WTC11 (cell line): ENCODE data around the gene NECTIN2. TPM values are rescaled to one million over a fixed set of nuclear protein-coding genes. Genes with fewer than 3 reads are reported as not detected.

ENCODE experiments used
- ATAC-seq: fragments of 200-7000 bp; cut with Tn5 transposase; 2 replicates; pipeline ENCODE4 v1.10.0; 2021; ENCODE audit warnings: mild to moderate bottlenecking, moderate library complexity
- CTCF ChIA-PET: fragments of 300-600 bp; sonication (Branson Sonifier 250); formaldehyde crosslinking; loops from one replicate; lab custom pipeline; 2021; ENCODE audit warnings: antibody characterized with exemption; lab: Charles Lee
- POLR2A ChIA-PET: fragments of 350-600 bp; sonication (Branson Sonifier 250); formaldehyde crosslinking; loops from one replicate; lab custom pipeline; 2021; ENCODE audit warnings: antibody characterized with exemption; lab: Charles Lee
- DNase-seq: peaks from one replicate; pipeline ENCODE4 v3.0.0; 2021; ENCODE audit warnings: low spot score
- H3K27ac Mint-ChIP-seq: 2 replicates; pipeline ENCODE4 v1.8.0; 2021; ENCODE audit warnings: mixed read lengths
- H3K27me3 Mint-ChIP-seq: 2 replicates; pipeline ENCODE4 v1.8.0; 2021; ENCODE audit warnings: low read depth, mild to moderate bottlenecking, moderate library complexity, mixed read lengths
- H3K36me3 Mint-ChIP-seq: 2 replicates; pipeline ENCODE4 v1.8.0; 2021; ENCODE audit warnings: mixed read lengths
- H3K4me1 Mint-ChIP-seq: 2 replicates; pipeline ENCODE4 v1.8.0; 2022; ENCODE audit warnings: mixed read lengths
- H3K4me3 Mint-ChIP-seq: 2 replicates; pipeline ENCODE4 v1.8.0; 2021; ENCODE audit warnings: mild to moderate bottlenecking, moderate library complexity, mixed read lengths
- H3K9me3 Mint-ChIP-seq: 2 replicates; pipeline ENCODE4 v1.8.0; 2021; ENCODE audit warnings: mixed read lengths
- FOXP1 ChIP-seq: sonication (generic); formaldehyde crosslinking; IDR thresholded peaks from 2 replicates; pipeline ENCODE4 v1.8.0; 2022; ENCODE audit warnings: missing genetic modification reagents, mild to moderate bottlenecking, moderate library complexity, borderline replicate concordance
- MYBL2 ChIP-seq: sonication (generic); formaldehyde crosslinking; IDR thresholded peaks from 2 replicates; pipeline ENCODE4 v1.8.1; 2023; ENCODE audit warnings: mild to moderate bottlenecking, moderate library complexity, missing genetic modification reagents
- NFE2L1 ChIP-seq: sonication (generic); formaldehyde crosslinking; IDR thresholded peaks from 2 replicates; pipeline ENCODE4 v1.8.1; 2023; ENCODE audit warnings: missing genetic modification reagents
- NFYB ChIP-seq: sonication (generic); formaldehyde crosslinking; conservative IDR thresholded peaks from 2 replicates; pipeline ENCODE4 v1.8.0; 2022; ENCODE audit warnings: low read depth, missing genetic modification reagents
- RORB ChIP-seq: fragments of 250-450 bp; sonication (Bioruptor Pico); IDR thresholded peaks from 2 replicates; pipeline ENCODE4 v1.9.0; 2021; ENCODE audit warnings: mild to moderate bottlenecking
- SMAD3 ChIP-seq: sonication (generic); formaldehyde crosslinking; IDR thresholded peaks from 2 replicates; pipeline ENCODE4 v1.8.0; 2022; ENCODE audit warnings: missing genetic modification reagents, mild to moderate bottlenecking, borderline replicate concordance
- total RNA-seq: library from RNA; stranded (reverse); gene quantifications from 3 replicates; pipeline ENCODE4 v1.2.3, GENCODE V29; 2021
- TF ChIP-seq, protein P1 (sequence below): sonication (generic); formaldehyde crosslinking; IDR thresholded peaks from 2 replicates; pipeline ENCODE4 v1.8.0; 2022; ENCODE audit warnings: mild to moderate bottlenecking, missing genetic modification reagents
- TF ChIP-seq, protein P2 (sequence below): sonication (generic); formaldehyde crosslinking; IDR thresholded peaks from 2 replicates; pipeline ENCODE4 v1.8.0; 2022; ENCODE audit warnings: mild to moderate bottlenecking, missing genetic modification reagents
- TF ChIP-seq, protein P3 (sequence below): sonication (generic); formaldehyde crosslinking; IDR thresholded peaks from 2 replicates; pipeline ENCODE4 v1.8.1; 2023; ENCODE audit warnings: mild to moderate bottlenecking, missing genetic modification reagents, borderline replicate concordance
- TF ChIP-seq, protein P4 (sequence below): sonication (generic); formaldehyde crosslinking; IDR thresholded peaks from 2 replicates; pipeline ENCODE4 v1.8.0; 2022; ENCODE audit warnings: missing genetic modification reagents
- TF ChIP-seq, protein P5 (sequence below): sonication (generic); formaldehyde crosslinking; IDR thresholded peaks from 2 replicates; pipeline ENCODE4 v1.8.0; 2023; ENCODE audit warnings: missing genetic modification reagents
- TF ChIP-seq, protein P6 (sequence below): sonication (generic); formaldehyde crosslinking; IDR thresholded peaks from 2 replicates; pipeline ENCODE4 v1.8.1; 2023; ENCODE audit warnings: mild to moderate bottlenecking, moderate library complexity, missing genetic modification reagents
- TF ChIP-seq, protein P7 (sequence below): sonication (generic); formaldehyde crosslinking; IDR thresholded peaks from 2 replicates; pipeline ENCODE4 v1.8.0; 2023; ENCODE audit warnings: mild to moderate bottlenecking, missing genetic modification reagents

The NECTIN2 gene
- total RNA-seq, 1 experiment from 2014 or later: 170 TPM

DNA sequence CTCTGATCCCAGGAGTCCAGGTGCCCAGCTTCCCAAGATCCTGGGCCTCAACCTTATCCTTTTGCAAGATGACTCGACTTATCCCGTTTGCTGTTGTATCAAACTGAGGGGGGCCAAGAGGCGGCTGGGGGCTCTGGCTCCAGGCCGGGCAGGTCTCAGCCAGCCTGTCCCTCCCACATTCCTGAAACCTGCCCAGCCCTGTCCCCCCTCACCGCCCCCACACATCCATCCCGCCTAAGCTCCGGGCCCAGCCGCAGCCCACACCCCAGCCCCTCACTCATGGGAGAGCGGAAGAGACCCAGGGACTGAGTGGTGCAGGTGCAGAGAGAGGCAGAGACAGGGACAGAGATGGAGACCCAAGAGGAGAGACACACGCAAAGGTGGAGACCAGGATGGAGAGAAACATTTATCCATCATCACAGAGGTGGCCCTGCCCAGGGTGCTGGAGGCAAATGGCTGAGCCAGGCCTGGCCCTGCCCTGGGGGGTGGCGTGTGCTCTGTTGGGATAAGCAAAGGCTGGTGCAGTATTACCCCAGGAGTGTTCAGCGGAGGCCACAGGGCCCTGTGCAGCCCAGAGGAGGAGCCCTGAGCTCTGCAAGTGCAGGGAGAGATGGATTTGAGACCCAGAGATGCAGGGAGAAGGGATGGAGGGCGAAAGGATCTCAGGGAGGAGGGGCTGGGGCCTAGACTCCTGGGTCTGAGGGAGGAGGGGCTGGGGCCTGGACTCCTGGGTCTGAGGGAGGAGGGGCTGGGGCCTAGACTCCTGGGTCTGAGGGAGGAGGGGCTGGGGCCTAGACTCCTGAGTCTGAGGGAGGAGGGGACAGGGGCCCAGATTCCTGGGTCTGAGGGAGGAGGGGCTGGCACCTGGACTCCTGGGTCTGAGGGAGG lies 35.6 kb upstream of the NECTIN2 start (continued):
- TF ChIP-seq, protein P1, sequence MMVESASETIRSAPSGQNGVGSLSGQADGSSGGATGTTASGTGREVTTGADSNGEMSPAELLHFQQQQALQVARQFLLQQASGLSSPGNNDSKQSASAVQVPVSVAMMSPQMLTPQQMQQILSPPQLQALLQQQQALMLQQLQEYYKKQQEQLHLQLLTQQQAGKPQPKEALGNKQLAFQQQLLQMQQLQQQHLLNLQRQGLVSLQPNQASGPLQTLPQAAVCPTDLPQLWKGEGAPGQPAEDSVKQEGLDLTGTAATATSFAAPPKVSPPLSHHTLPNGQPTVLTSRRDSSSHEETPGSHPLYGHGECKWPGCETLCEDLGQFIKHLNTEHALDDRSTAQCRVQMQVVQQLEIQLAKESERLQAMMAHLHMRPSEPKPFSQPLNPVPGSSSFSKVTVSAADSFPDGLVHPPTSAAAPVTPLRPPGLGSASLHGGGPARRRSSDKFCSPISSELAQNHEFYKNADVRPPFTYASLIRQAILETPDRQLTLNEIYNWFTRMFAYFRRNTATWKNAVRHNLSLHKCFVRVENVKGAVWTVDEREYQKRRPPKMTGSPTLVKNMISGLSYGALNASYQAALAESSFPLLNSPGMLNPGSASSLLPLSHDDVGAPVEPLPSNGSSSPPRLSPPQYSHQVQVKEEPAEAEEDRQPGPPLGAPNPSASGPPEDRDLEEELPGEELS: no peak
- TF ChIP-seq, protein P2, sequence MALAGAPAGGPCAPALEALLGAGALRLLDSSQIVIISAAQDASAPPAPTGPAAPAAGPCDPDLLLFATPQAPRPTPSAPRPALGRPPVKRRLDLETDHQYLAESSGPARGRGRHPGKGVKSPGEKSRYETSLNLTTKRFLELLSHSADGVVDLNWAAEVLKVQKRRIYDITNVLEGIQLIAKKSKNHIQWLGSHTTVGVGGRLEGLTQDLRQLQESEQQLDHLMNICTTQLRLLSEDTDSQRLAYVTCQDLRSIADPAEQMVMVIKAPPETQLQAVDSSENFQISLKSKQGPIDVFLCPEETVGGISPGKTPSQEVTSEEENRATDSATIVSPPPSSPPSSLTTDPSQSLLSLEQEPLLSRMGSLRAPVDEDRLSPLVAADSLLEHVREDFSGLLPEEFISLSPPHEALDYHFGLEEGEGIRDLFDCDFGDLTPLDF (CRISPR knock-in tag): no peak
- TF ChIP-seq, protein P3, sequence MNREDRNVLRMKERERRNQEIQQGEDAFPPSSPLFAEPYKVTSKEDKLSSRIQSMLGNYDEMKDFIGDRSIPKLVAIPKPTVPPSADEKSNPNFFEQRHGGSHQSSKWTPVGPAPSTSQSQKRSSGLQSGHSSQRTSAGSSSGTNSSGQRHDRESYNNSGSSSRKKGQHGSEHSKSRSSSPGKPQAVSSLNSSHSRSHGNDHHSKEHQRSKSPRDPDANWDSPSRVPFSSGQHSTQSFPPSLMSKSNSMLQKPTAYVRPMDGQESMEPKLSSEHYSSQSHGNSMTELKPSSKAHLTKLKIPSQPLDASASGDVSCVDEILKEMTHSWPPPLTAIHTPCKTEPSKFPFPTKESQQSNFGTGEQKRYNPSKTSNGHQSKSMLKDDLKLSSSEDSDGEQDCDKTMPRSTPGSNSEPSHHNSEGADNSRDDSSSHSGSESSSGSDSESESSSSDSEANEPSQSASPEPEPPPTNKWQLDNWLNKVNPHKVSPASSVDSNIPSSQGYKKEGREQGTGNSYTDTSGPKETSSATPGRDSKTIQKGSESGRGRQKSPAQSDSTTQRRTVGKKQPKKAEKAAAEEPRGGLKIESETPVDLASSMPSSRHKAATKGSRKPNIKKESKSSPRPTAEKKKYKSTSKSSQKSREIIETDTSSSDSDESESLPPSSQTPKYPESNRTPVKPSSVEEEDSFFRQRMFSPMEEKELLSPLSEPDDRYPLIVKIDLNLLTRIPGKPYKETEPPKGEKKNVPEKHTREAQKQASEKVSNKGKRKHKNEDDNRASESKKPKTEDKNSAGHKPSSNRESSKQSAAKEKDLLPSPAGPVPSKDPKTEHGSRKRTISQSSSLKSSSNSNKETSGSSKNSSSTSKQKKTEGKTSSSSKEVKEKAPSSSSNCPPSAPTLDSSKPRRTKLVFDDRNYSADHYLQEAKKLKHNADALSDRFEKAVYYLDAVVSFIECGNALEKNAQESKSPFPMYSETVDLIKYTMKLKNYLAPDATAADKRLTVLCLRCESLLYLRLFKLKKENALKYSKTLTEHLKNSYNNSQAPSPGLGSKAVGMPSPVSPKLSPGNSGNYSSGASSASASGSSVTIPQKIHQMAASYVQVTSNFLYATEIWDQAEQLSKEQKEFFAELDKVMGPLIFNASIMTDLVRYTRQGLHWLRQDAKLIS (CRISPR knock-in tag): no peak
- TF ChIP-seq, protein P4, sequence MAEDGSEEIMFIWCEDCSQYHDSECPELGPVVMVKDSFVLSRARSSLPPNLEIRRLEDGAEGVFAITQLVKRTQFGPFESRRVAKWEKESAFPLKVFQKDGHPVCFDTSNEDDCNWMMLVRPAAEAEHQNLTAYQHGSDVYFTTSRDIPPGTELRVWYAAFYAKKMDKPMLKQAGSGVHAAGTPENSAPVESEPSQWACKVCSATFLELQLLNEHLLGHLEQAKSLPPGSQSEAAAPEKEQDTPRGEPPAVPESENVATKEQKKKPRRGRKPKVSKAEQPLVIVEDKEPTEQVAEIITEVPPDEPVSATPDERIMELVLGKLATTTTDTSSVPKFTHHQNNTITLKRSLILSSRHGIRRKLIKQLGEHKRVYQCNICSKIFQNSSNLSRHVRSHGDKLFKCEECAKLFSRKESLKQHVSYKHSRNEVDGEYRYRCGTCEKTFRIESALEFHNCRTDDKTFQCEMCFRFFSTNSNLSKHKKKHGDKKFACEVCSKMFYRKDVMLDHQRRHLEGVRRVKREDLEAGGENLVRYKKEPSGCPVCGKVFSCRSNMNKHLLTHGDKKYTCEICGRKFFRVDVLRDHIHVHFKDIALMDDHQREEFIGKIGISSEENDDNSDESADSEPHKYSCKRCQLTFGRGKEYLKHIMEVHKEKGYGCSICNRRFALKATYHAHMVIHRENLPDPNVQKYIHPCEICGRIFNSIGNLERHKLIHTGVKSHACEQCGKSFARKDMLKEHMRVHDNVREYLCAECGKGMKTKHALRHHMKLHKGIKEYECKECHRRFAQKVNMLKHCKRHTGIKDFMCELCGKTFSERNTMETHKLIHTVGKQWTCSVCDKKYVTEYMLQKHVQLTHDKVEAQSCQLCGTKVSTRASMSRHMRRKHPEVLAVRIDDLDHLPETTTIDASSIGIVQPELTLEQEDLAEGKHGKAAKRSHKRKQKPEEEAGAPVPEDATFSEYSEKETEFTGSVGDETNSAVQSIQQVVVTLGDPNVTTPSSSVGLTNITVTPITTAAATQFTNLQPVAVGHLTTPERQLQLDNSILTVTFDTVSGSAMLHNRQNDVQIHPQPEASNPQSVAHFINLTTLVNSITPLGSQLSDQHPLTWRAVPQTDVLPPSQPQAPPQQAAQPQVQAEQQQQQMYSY (CRISPR knock-in tag): no peak
- TF ChIP-seq RORB (CRISPR knock-in tag) (no peak), FOXP1 (CRISPR knock-in tag) (no peak)
- TF ChIP-seq, protein P5, sequence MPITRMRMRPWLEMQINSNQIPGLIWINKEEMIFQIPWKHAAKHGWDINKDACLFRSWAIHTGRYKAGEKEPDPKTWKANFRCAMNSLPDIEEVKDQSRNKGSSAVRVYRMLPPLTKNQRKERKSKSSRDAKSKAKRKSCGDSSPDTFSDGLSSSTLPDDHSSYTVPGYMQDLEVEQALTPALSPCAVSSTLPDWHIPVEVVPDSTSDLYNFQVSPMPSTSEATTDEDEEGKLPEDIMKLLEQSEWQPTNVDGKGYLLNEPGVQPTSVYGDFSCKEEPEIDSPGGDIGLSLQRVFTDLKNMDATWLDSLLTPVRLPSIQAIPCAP (CRISPR knock-in tag): no peak

DNA sequence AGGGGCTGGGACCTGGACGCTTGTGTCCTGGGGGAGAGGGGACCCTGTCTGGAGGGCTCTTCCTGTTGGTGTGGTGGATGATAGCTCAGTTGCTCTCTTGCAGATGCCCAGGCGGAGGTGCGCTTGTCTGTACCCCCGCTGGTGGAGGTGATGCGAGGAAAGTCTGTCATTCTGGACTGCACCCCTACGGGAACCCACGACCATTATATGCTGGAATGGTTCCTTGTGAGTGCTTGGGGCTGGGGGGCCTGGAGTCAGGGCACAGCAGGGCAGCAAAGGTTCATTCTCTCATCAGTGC lies 35.0 kb upstream of the NECTIN2 start:
- no peak overlapping the region for H3K27ac Mint-ChIP-seq
- peaks cover 42% of the 10 kb centered on the region for H3K4me1 Mint-ChIP-seq
- POLR2A ChIA-PET: no interaction called here
- peaks cover 76% of the 10 kb centered on the region for H3K27me3 Mint-ChIP-seq
- ATAC-seq (no peak), DNase-seq (no peak)
- H3K9me3 Mint-ChIP-seq: no peaks in the 10 kb centered on the region
- CTCF ChIA-PET: interaction anchor here (0.6 to 1.0 kb wide), 2 partner anchors 41 to 87 kb away, joined by 3 read pairs; no protein-coding TSS in a partner anchor
- H3K36me3 Mint-ChIP-seq: peaks cover 24% of the 10 kb centered on the region
- no peak for TF ChIP-seq MYBL2 (CRISPR knock-in tag)
- TF ChIP-seq, protein P6, sequence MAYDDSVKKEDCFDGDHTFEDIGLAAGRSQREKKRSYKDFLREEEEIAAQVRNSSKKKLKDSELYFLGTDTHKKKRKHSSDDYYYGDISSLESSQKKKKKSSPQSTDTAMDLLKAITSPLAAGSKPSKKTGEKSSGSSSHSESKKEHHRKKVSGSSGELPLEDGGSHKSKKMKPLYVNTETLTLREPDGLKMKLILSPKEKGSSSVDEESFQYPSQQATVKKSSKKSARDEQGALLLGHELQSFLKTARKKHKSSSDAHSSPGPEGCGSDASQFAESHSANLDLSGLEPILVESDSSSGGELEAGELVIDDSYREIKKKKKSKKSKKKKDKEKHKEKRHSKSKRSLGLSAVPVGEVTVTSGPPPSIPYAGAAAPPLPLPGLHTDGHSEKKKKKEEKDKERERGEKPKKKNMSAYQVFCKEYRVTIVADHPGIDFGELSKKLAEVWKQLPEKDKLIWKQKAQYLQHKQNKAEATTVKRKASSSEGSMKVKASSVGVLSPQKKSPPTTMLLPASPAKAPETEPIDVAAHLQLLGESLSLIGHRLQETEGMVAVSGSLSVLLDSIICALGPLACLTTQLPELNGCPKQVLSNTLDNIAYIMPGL (CRISPR knock-in tag): no peak
- no peak for TF ChIP-seq NFE2L1 (CRISPR knock-in tag)
- TF ChIP-seq SMAD3 (CRISPR knock-in tag): no peak
- no peak for TF ChIP-seq NFYB (CRISPR knock-in tag)
- no peak for TF ChIP-seq FOXP1 (CRISPR knock-in tag)
- TF ChIP-seq, protein P7, sequence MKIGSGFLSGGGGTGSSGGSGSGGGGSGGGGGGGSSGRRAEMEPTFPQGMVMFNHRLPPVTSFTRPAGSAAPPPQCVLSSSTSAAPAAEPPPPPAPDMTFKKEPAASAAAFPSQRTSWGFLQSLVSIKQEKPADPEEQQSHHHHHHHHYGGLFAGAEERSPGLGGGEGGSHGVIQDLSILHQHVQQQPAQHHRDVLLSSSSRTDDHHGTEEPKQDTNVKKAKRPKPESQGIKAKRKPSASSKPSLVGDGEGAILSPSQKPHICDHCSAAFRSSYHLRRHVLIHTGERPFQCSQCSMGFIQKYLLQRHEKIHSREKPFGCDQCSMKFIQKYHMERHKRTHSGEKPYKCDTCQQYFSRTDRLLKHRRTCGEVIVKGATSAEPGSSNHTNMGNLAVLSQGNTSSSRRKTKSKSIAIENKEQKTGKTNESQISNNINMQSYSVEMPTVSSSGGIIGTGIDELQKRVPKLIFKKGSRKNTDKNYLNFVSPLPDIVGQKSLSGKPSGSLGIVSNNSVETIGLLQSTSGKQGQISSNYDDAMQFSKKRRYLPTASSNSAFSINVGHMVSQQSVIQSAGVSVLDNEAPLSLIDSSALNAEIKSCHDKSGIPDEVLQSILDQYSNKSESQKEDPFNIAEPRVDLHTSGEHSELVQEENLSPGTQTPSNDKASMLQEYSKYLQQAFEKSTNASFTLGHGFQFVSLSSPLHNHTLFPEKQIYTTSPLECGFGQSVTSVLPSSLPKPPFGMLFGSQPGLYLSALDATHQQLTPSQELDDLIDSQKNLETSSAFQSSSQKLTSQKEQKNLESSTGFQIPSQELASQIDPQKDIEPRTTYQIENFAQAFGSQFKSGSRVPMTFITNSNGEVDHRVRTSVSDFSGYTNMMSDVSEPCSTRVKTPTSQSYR (CRISPR knock-in tag): no peak
- no peak overlapping the region for H3K4me3 Mint-ChIP-seq
